GM12878 (cell line): Measurements from ENCODE around the gene ADAM15. TPM values are rescaled to one million over a fixed set of nuclear protein-coding genes. Genes with fewer than 3 reads are reported as not detected.

Experiments
- ATAC-seq: fragments of 200-7000 bp; cut with Tn5 transposase; 3 replicates; pipeline ENCODE4 v1.9.1; 2020; ENCODE audit warnings: mild to moderate bottlenecking, moderate library complexity
- BruUV-seq: library from RNA; stranded (reverse); fragments of 400-500 nt; replicated peaks from 2 replicates; lab custom pipeline; 2021; lab: Mats Ljungman, UMichigan
- CTCF ChIA-PET: fragments of 300-600 bp; sonication (Branson Sonifier 250); formaldehyde crosslinking; extraction: SDS; loops from one replicate; lab custom pipeline; 2021; ENCODE audit warnings: inconsistent platforms; lab: Yijun Ruan, JAX
- POLR2A ChIA-PET: fragments of 350-600 bp; formaldehyde crosslinking; extraction: SDS; loops from one replicate; lab custom pipeline; 2021; ENCODE audit warnings: inconsistent platforms; lab: Charles Lee
- RAD21 ChIA-PET: fragments of 300-600 bp; sonication (Branson Sonifier 250); formaldehyde crosslinking; loops from one replicate; lab custom pipeline; 2023; ENCODE audit warnings: antibody characterized with exemption; ENCODE audit not compliant: unreplicated experiment; lab: Charles Lee
- SMC1A ChIA-PET: fragments of 300-600 bp; sonication (Branson Sonifier 250); formaldehyde crosslinking; loops from one replicate; lab custom pipeline; 2023; ENCODE audit not compliant: unreplicated experiment, uncharacterized antibody; lab: Charles Lee
- DNase-seq: peaks from one replicate; pipeline ENCODE4 v3.0.0-alpha.2; 2011; ENCODE audit warnings: low read depth, low spot score
- FAIRE-seq: peaks from 3 replicates; lab custom pipeline; 2011; peaks lifted over from hg19 to GRCh38; lab: Jason Lieb, UNC
- H2AFZ ChIP-seq: 2 replicates; pipeline ENCODE4 v1.6.0; 2011; ENCODE audit warnings: low read depth, low read length, control low read depth; ENCODE audit not compliant: control insufficient read depth
- H3K27ac ChIP-seq: 2 replicates; pipeline ENCODE4 v1.5.1; 2011; ENCODE audit warnings: control low read depth; ENCODE audit not compliant: control insufficient read depth, insufficient read depth
- H3K27me3 ChIP-seq, 2 experiments: replicated peaks in 1 of 2; 2 replicates each; pipeline versions ENCODE4 v1.6.0 to v1.6.1; 2011; ENCODE audit warnings: low read length in 1 of 2; ENCODE audit not compliant: control insufficient read depth in 2 of 2, insufficient read depth in 2 of 2
- H3K36me3 ChIP-seq, 2 experiments: 2 replicates each; pipeline ENCODE4 v1.5.1; 2011; ENCODE audit warnings: low read length in 1 of 2; ENCODE audit not compliant: control insufficient read depth in 2 of 2, insufficient read depth in 2 of 2
- H3K4me1 ChIP-seq: 2 replicates; pipeline ENCODE4 v1.6.1; 2011; ENCODE audit warnings: mild to moderate bottlenecking, low read length, moderate library complexity, mixed read lengths; ENCODE audit not compliant: control insufficient read depth, insufficient read depth
- H3K4me2 ChIP-seq: 2 replicates; pipeline ENCODE4 v1.6.0; 2011; ENCODE audit warnings: control low read depth; ENCODE audit not compliant: control insufficient read depth, insufficient read depth
- H3K4me3 ChIP-seq: fragments of 200-600 bp; sonication (generic); 2 replicates; pipeline ENCODE4 v1.5.1; 2016
- H3K79me2 ChIP-seq: 2 replicates; pipeline ENCODE4 v1.6.0; 2011; ENCODE audit warnings: low read length; ENCODE audit not compliant: control insufficient read depth, insufficient read depth
- H3K9ac ChIP-seq: 2 replicates; pipeline ENCODE4 v1.8.0; 2011; ENCODE audit warnings: low read length, control low read depth, mixed read lengths; ENCODE audit not compliant: control insufficient read depth, insufficient read depth
- H3K9me3 ChIP-seq: replicated peaks from 3 replicates; pipeline ENCODE4 v1.5.1; 2011; ENCODE audit warnings: mild to moderate bottlenecking, low read length; ENCODE audit not compliant: control insufficient read depth, insufficient read depth
- H4K20me1 ChIP-seq: 2 replicates; pipeline ENCODE4 v1.6.0; 2011; ENCODE audit not compliant: control insufficient read depth, insufficient read depth
- BCLAF1 ChIP-seq: fragments of 450-650 bp; IDR thresholded peaks from 2 replicates; pipeline ENCODE4 v1.6.1; 2017; ENCODE audit warnings: antibody characterized with exemption, mild to moderate bottlenecking, moderate library complexity
- CBX3 ChIP-seq: fragments of 200-600 bp; sonication (generic); IDR thresholded peaks from 2 replicates; pipeline ENCODE4 v1.6.1; 2016; ENCODE audit warnings: low read depth, borderline replicate concordance
- SKIL ChIP-seq: fragments of 450-650 bp; IDR thresholded peaks from 2 replicates; pipeline ENCODE4 v1.6.1; 2017; ENCODE audit warnings: mild to moderate bottlenecking, low read depth, inconsistent platforms; ENCODE audit not compliant: poor library complexity, severe bottlenecking
- SMARCA5 ChIP-seq: fragments of 450-650 bp; IDR thresholded peaks from 2 replicates; pipeline ENCODE4 v1.6.1; 2017; ENCODE audit warnings: mild to moderate bottlenecking
- TCF12 ChIP-seq: IDR thresholded peaks from 2 replicates; pipeline ENCODE4 v1.6.1; 2011; ENCODE audit warnings: low read depth, mild to moderate bottlenecking, low read length
- ZNF207 ChIP-seq: fragments of 450-650 bp; IDR thresholded peaks from 2 replicates; pipeline ENCODE4 v1.6.1; 2014; ENCODE audit warnings: antibody characterized with exemption, mild to moderate bottlenecking, borderline replicate concordance
- ZNF622 ChIP-seq: fragments of 450-650 bp; IDR thresholded peaks from 2 replicates; pipeline ENCODE4 v1.6.1; 2017; ENCODE audit warnings: mild to moderate bottlenecking, inconsistent platforms
- WGBS: methylation state at CpG from one replicate; pipeline ENCODE4 v1.1.6; 2016; ENCODE audit warnings: low lambda C conversion rate; ENCODE audit not compliant: insufficient replicate concordance, insufficient coverage; ENCODE audit errors: missing lambda C conversion rate; 5-methylcytosine and 5-hydroxymethylcytosine counted together
- in situ Hi-C: fragments of 300-500 bp; cut with MboI; formaldehyde crosslinking; loops from 9 replicates; pipeline ENCODE4 v1.14.3; 2018; ENCODE audit warnings: mixed read lengths
- intact Hi-C: fragments of 100-400 bp; cut with micrococcal nuclease; formaldehyde crosslinking; loops from one replicate; pipeline ENCODE4 v1.14.2; 2022; ENCODE audit not compliant: unreplicated experiment
- polyA plus RNA-seq, 11 experiments: library from polyadenylated mRNA; depleted of rRNA in 4 of 11; unstranded in 6 of 11; stranded (reverse) in 5 of 11; fragments of >200 nt; fragmentation: Nextera tagmentation in 4 of 11; fragmentation: Illumina TruSeq in 1 of 11; extraction: Ambion mirVana in 4 of 11; extraction: Trizol in 1 of 11; gene quantifications; 1 replicate in 1 of 11; 2 replicates in 10 of 11; pipeline versions ENCODE4 v1.2.1 to v1.2.3, GENCODE V29; 2011 to 2016; ENCODE audit warnings: inconsistent platforms in 2 of 11, missing spikeins in 2 of 11, low read depth in 1 of 11
- total RNA-seq, 4 experiments: library from RNA; depleted of rRNA in 3 of 4; stranded (reverse); fragments of >200 nt in 3 of 4; fragmentation: Illumina TruSeq in 1 of 4; extraction: Trizol in 1 of 4; gene quantifications; 2 replicates each; pipeline versions ENCODE4 v1.2.1 to v1.2.3, GENCODE V29; 2013 to 2021
- TF ChIP-seq, protein P1 (sequence below): fragments of 450-650 bp; IDR thresholded peaks from 2 replicates; pipeline ENCODE4 v1.6.1; 2016; ENCODE audit warnings: mild to moderate bottlenecking, moderate library complexity, borderline replicate concordance
- TF ChIP-seq, protein P2 (sequence below): fragments of 450-650 bp; IDR thresholded peaks from 2 replicates; pipeline ENCODE4 v1.6.1; 2016; ENCODE audit warnings: mild to moderate bottlenecking
- TF ChIP-seq, protein P3 (sequence below): fragments of 450-650 bp; IDR thresholded peaks from 2 replicates; pipeline ENCODE4 v1.6.1; 2017; ENCODE audit warnings: borderline replicate concordance

Gene ADAM15
- total and polyA plus RNA-seq, 10 of the 15 experiments (the other 5 are each of a cell fraction or from before 2014, with no cell fraction given), result 0.29 to 38.8 (median 14.7) TPM

DNA sequence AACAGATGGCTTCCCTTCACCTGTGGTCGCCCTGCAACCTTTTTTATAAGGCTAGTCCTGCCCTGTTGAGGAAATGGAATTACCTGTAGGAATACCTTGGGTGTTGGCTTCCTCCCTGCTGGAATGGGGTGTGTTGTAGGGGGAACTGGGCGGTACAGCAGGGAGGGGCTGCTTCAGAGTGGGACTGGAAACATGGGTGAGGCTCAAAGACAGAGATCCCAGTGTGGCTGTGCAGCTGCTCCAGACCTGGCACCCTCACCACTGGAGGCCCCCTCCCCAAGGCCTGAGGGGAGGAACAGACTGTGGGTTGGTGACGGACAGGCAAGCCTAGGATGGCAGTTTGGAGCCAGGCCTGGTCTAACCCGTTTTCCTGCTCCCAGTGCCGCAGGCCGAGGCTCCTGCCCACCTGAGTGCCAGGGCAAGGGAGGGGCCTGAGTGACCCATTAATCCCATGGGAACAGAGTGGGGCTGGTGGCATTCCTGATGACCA, 32.0 kb downstream of the ADAM15 start:
- no peaks in the 10 kb centered on the region for H3K36me3 ChIP-seq
- H3K79me2 ChIP-seq, result no peaks in the 10 kb centered on the region
- H3K4me2 ChIP-seq, result no peak overlapping the region
- no peaks in the 10 kb centered on the region for H3K9me3 ChIP-seq
- ChIA-PET SMC1A (interaction anchor here (1.0 kb wide), 1 partner anchor 21 kb away, joined by 3 read pairs; no protein-coding TSS in a partner anchor), POLR2A (no interaction called here), CTCF (interaction anchor here (3.4 to 5.5 kb wide), 2 partner anchors 12 to 22 kb away, joined by 23 to 195 read pairs; partner anchors contain the start of gene EFNA4), RAD21 (interaction anchor here (1.2 to 1.6 kb wide), 2 partner anchors 19 to 21 kb away, joined by 3 to 4 read pairs; partner anchors contain the start of gene EFNA4)
- no peak for FAIRE-seq
- H2AFZ ChIP-seq, result no peak overlapping the region
- no TSS peak for BruUV-seq
- H4K20me1 ChIP-seq, result no peaks in the 10 kb centered on the region
- DNase-seq, result no peak
- intact Hi-C loops (loop anchor here (10.0 kb wide), 1 partner anchor 598 kb away; no protein-coding TSS in a partner anchor), in situ Hi-C loops (no loop called here)
- no peak overlapping the region for H3K4me3 ChIP-seq
- H3K9ac ChIP-seq, result no peak overlapping the region
- H3K27ac ChIP-seq, result no peak overlapping the region
- 21% methylated on average over 6 of the region's 6 CpGs for WGBS
- H3K27me3 ChIP-seq, result peaks cover 23 to 26% of the 10 kb centered on the region in 2 experiments
- ATAC-seq, result no peak
- peaks cover 42% of the 10 kb centered on the region for H3K4me1 ChIP-seq
- TF ChIP-seq SKIL (no peak), BCLAF1 (no peak), ZNF622 (no peak), SMARCA5 (no peak), CBX3 (no peak), TCF12 (no peak), ZNF207 (no peak)
- TF ChIP-seq, protein P1, sequence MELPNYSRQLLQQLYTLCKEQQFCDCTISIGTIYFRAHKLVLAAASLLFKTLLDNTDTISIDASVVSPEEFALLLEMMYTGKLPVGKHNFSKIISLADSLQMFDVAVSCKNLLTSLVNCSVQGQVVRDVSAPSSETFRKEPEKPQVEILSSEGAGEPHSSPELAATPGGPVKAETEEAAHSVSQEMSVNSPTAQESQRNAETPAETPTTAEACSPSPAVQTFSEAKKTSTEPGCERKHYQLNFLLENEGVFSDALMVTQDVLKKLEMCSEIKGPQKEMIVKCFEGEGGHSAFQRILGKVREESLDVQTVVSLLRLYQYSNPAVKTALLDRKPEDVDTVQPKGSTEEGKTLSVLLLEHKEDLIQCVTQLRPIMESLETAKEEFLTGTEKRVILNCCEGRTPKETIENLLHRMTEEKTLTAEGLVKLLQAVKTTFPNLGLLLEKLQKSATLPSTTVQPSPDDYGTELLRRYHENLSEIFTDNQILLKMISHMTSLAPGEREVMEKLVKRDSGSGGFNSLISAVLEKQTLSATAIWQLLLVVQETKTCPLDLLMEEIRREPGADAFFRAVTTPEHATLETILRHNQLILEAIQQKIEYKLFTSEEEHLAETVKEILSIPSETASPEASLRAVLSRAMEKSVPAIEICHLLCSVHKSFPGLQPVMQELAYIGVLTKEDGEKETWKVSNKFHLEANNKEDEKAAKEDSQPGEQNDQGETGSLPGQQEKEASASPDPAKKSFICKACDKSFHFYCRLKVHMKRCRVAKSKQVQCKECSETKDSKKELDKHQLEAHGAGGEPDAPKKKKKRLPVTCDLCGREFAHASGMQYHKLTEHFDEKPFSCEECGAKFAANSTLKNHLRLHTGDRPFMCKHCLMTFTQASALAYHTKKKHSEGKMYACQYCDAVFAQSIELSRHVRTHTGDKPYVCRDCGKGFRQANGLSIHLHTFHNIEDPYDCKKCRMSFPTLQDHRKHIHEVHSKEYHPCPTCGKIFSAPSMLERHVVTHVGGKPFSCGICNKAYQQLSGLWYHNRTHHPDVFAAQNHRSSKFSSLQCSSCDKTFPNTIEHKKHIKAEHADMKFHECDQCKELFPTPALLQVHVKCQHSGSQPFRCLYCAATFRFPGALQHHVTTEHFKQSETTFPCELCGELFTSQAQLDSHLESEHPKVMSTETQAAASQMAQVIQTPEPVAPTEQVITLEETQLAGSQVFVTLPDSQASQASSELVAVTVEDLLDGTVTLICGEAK, result no peak
- TF ChIP-seq, protein P2, sequence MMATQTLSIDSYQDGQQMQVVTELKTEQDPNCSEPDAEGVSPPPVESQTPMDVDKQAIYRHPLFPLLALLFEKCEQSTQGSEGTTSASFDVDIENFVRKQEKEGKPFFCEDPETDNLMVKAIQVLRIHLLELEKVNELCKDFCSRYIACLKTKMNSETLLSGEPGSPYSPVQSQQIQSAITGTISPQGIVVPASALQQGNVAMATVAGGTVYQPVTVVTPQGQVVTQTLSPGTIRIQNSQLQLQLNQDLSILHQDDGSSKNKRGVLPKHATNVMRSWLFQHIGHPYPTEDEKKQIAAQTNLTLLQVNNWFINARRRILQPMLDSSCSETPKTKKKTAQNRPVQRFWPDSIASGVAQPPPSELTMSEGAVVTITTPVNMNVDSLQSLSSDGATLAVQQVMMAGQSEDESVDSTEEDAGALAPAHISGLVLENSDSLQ, result no peak
- TF ChIP-seq, protein P3, sequence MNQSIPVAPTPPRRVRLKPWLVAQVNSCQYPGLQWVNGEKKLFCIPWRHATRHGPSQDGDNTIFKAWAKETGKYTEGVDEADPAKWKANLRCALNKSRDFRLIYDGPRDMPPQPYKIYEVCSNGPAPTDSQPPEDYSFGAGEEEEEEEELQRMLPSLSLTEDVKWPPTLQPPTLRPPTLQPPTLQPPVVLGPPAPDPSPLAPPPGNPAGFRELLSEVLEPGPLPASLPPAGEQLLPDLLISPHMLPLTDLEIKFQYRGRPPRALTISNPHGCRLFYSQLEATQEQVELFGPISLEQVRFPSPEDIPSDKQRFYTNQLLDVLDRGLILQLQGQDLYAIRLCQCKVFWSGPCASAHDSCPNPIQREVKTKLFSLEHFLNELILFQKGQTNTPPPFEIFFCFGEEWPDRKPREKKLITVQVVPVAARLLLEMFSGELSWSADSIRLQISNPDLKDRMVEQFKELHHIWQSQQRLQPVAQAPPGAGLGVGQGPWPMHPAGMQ, result no peak
